ENCODE results near the gene OR52E1.

DNA sequence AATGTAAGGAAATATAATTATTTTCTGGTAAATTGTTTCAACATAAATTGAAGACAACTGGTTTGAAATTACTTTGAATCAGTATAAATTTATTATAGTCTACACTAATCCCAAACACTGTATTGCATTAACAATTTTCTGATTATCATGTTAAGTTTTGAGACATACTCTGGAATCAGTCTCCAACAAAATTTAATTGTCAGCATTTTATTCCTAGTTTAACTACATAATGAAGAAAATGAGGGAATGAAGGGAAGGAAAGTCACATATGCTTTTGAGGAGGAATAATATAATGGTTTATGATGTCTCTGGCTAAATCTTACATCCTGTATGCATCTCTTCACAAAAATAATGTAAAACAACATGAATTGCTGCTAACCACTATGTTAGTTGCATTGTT is 14.2 kb downstream of the OR52E1 start:
- TF ChIP-seq, protein P1, sequence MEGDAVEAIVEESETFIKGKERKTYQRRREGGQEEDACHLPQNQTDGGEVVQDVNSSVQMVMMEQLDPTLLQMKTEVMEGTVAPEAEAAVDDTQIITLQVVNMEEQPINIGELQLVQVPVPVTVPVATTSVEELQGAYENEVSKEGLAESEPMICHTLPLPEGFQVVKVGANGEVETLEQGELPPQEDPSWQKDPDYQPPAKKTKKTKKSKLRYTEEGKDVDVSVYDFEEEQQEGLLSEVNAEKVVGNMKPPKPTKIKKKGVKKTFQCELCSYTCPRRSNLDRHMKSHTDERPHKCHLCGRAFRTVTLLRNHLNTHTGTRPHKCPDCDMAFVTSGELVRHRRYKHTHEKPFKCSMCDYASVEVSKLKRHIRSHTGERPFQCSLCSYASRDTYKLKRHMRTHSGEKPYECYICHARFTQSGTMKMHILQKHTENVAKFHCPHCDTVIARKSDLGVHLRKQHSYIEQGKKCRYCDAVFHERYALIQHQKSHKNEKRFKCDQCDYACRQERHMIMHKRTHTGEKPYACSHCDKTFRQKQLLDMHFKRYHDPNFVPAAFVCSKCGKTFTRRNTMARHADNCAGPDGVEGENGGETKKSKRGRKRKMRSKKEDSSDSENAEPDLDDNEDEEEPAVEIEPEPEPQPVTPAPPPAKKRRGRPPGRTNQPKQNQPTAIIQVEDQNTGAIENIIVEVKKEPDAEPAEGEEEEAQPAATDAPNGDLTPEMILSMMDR (IDR thresholded peaks at IDR 0.05), result no peak
- no peak for TF ChIP-seq POLR2A (IDR thresholded peaks at IDR 0.05; ENCODE audit: low read depth)

All from esophagus muscularis mucosa (tissue), 3 donors.